K562 (cell line): Measurements from ENCODE around the gene GPR107. TPM values are rescaled to one million over a fixed set of nuclear protein-coding genes. Genes with fewer than 3 reads are reported as not detected.

Experiments used
- NR1H2 ChIP-seq: sonication (generic); formaldehyde crosslinking; IDR thresholded peaks from 2 replicates; pipeline ENCODE4 v1.4.0; 2020; ENCODE audit warnings: mild to moderate bottlenecking, missing genetic modification reagents
- RAD21 ChIP-seq, 2 experiments: fragments of 250-450 bp in 1 of 2; fragments of 450-650 bp in 1 of 2; sonication (Bioruptor Pico) in 1 of 2; formaldehyde crosslinking in 1 of 2; IDR thresholded peaks in 1 of 2; conservative IDR thresholded peaks in 1 of 2; 2 replicates each; pipeline versions ENCODE4 v1.4.0 to v1.8.0; 2020 to 2022; ENCODE audit warnings: mild to moderate bottlenecking in 2 of 2, moderate library complexity in 1 of 2
- ZNF707 ChIP-seq: fragments of 250-450 bp; sonication (Bioruptor Pico); conservative IDR thresholded peaks from 2 replicates; pipeline ENCODE4 v1.8.0; 2022; ENCODE audit warnings: inconsistent platforms, mild to moderate bottlenecking, moderate library complexity
- polyA plus RNA-seq, 8 experiments: library from polyadenylated mRNA; depleted of rRNA in 4 of 8; stranded (reverse) in 5 of 8; unstranded in 3 of 8; fragments of >200 nt; fragmentation: Nextera tagmentation in 2 of 8; fragmentation: Illumina TruSeq in 1 of 8; extraction: Ambion mirVana in 2 of 8; extraction: Trizol in 1 of 8; gene quantifications; 2 replicates each; pipeline versions ENCODE4 v1.2.1 to v1.2.3, GENCODE V29; 2011 to 2014; ENCODE audit warnings: inconsistent platforms in 1 of 8, missing spikeins in 1 of 8
- total RNA-seq, 7 experiments: library from RNA; depleted of rRNA in 6 of 7; stranded (reverse); fragments of >200 nt in 6 of 7; fragmentation: Illumina TruSeq in 2 of 7; extraction: Trizol in 2 of 7; gene quantifications; 2 replicates each; pipeline versions ENCODE4 v1.2.1 to v1.2.3, GENCODE V29; 2011 to 2021; ENCODE audit warnings: low replicate concordance in 1 of 7
- TF ChIP-seq, protein P1 (sequence below): fragments of 200-600 bp; sonication (generic); IDR thresholded peaks from one replicate; pipeline ENCODE4 v1.6.1; 2012; ENCODE audit warnings: mild to moderate bottlenecking, low read depth, low read length, inconsistent platforms
- TF ChIP-seq, protein P2 (sequence below): fragments of 200-400 bp; formaldehyde crosslinking; IDR thresholded peaks from 2 replicates; pipeline ENCODE4 v1.6.1; 2017; ENCODE audit warnings: mild to moderate bottlenecking, low read depth, low read length, moderate library complexity

GPR107 gene
- total and polyA plus RNA-seq, 9 of the 15 experiments (the other 6 are each of a cell fraction or from before 2014, with no cell fraction given): 3.2 to 34.6 (median 14.4) TPM

DNA sequence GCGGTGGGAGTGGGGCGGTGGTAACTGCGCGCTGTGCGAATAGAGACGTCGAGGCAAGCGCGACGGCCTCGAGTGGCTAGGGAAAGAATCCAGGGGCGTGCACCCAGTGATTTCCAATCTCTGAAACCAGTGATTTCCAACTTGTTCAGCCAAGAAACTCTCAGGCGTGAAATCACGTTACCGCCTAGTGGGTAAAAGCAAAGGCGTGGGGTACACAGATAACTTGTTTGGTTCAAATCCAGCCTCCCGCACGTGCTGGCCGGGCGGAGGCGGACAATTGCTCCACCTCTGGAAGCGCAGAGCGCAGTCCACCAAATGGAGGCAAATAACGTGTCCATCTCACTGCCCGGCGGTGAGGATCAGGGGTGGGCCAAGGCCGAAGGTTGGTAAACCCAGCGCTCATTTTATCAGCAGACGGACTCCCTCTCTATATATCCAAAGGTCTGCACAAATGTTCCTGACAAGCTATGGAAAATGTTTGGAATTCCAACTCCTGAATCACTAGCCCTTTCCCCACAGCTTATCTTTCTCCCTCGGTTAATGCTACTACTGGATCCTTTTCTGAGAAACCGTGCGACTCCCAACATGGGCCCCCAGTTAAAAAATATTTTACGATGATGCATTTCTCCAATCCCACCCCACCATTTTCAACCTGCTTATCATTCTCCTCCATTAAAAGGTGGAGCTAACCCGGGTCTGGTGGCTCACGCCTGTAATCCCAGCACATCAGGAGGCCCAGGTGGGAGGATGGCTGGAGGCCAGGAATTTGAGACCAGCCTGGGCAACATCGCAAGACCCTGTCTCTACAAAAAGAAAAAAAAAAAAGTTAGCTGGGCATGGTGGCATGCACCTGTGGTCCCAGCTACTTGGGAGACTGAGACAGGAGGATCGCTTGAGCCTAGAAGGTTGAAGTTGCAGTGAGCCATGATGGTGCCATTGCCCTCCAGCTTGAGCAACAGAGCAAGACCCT, 9.8 kb upstream of the GPR107 start (continued):
- TF ChIP-seq, protein P1, sequence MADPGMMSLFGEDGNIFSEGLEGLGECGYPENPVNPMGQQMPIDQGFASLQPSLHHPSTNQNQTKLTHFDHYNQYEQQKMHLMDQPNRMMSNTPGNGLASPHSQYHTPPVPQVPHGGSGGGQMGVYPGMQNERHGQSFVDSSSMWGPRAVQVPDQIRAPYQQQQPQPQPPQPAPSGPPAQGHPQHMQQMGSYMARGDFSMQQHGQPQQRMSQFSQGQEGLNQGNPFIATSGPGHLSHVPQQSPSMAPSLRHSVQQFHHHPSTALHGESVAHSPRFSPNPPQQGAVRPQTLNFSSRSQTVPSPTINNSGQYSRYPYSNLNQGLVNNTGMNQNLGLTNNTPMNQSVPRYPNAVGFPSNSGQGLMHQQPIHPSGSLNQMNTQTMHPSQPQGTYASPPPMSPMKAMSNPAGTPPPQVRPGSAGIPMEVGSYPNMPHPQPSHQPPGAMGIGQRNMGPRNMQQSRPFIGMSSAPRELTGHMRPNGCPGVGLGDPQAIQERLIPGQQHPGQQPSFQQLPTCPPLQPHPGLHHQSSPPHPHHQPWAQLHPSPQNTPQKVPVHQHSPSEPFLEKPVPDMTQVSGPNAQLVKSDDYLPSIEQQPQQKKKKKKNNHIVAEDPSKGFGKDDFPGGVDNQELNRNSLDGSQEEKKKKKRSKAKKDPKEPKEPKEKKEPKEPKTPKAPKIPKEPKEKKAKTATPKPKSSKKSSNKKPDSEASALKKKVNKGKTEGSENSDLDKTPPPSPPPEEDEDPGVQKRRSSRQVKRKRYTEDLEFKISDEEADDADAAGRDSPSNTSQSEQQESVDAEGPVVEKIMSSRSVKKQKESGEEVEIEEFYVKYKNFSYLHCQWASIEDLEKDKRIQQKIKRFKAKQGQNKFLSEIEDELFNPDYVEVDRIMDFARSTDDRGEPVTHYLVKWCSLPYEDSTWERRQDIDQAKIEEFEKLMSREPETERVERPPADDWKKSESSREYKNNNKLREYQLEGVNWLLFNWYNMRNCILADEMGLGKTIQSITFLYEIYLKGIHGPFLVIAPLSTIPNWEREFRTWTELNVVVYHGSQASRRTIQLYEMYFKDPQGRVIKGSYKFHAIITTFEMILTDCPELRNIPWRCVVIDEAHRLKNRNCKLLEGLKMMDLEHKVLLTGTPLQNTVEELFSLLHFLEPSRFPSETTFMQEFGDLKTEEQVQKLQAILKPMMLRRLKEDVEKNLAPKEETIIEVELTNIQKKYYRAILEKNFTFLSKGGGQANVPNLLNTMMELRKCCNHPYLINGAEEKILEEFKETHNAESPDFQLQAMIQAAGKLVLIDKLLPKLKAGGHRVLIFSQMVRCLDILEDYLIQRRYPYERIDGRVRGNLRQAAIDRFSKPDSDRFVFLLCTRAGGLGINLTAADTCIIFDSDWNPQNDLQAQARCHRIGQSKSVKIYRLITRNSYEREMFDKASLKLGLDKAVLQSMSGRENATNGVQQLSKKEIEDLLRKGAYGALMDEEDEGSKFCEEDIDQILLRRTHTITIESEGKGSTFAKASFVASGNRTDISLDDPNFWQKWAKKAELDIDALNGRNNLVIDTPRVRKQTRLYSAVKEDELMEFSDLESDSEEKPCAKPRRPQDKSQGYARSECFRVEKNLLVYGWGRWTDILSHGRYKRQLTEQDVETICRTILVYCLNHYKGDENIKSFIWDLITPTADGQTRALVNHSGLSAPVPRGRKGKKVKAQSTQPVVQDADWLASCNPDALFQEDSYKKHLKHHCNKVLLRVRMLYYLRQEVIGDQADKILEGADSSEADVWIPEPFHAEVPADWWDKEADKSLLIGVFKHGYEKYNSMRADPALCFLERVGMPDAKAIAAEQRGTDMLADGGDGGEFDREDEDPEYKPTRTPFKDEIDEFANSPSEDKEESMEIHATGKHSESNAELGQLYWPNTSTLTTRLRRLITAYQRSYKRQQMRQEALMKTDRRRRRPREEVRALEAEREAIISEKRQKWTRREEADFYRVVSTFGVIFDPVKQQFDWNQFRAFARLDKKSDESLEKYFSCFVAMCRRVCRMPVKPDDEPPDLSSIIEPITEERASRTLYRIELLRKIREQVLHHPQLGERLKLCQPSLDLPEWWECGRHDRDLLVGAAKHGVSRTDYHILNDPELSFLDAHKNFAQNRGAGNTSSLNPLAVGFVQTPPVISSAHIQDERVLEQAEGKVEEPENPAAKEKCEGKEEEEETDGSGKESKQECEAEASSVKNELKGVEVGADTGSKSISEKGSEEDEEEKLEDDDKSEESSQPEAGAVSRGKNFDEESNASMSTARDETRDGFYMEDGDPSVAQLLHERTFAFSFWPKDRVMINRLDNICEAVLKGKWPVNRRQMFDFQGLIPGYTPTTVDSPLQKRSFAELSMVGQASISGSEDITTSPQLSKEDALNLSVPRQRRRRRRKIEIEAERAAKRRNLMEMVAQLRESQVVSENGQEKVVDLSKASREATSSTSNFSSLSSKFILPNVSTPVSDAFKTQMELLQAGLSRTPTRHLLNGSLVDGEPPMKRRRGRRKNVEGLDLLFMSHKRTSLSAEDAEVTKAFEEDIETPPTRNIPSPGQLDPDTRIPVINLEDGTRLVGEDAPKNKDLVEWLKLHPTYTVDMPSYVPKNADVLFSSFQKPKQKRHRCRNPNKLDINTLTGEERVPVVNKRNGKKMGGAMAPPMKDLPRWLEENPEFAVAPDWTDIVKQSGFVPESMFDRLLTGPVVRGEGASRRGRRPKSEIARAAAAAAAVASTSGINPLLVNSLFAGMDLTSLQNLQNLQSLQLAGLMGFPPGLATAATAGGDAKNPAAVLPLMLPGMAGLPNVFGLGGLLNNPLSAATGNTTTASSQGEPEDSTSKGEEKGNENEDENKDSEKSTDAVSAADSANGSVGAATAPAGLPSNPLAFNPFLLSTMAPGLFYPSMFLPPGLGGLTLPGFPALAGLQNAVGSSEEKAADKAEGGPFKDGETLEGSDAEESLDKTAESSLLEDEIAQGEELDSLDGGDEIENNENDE: no peak
- TF ChIP-seq, protein P2, sequence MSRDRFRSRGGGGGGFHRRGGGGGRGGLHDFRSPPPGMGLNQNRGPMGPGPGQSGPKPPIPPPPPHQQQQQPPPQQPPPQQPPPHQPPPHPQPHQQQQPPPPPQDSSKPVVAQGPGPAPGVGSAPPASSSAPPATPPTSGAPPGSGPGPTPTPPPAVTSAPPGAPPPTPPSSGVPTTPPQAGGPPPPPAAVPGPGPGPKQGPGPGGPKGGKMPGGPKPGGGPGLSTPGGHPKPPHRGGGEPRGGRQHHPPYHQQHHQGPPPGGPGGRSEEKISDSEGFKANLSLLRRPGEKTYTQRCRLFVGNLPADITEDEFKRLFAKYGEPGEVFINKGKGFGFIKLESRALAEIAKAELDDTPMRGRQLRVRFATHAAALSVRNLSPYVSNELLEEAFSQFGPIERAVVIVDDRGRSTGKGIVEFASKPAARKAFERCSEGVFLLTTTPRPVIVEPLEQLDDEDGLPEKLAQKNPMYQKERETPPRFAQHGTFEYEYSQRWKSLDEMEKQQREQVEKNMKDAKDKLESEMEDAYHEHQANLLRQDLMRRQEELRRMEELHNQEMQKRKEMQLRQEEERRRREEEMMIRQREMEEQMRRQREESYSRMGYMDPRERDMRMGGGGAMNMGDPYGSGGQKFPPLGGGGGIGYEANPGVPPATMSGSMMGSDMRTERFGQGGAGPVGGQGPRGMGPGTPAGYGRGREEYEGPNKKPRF: no peak
- no peak for TF ChIP-seq NR1H2 (CRISPR knock-in tag)
- TF ChIP-seq ZNF707 (CRISPR knock-in tag): no peak
- peak; percentile 12 to 28; a peak in 1 of 4 replicates for TF ChIP-seq RAD21 (CRISPR knock-in tag; conservative IDR thresholded peaks at IDR 0.05 in 1 of 2, IDR thresholded peaks at IDR 0.05 in 1 of 2)
